ENCODE data around the gene WNT6.

DNA sequence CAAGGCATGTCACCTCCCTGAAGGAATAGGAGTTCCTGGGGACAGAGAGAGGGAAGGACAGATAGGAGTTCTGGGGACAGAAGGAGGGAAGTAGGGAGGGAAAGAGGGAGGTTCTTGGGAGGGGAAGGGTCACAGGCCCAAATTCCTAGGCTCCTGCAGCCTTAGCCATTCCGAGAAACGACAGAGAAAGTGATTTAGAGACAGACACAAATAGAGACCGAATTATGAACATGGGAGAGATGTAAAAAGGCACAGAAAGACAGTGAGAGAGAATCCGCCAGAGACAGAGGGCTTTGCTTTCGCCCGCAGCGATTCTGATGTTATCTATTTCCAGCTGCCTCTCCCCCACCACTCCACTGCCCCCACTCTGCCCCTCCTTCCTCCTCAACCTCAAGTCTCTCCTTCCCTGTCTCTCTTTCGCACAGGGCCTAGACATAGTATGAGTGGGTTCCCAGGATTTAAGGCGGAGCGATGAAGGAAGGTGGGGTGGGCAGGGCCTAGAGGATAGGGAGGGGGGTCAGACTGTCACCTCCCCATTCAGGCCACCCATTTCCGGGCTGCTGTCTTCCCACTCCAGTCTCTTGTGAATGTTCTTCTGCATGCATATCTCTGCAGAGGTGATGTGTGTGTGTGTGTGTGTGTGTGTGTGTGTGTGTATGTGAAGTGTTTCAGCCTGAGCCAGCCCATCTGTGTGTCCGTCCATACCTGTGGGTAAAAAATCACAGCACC lies 3.3 kb upstream of the WNT6 start:
- TF ChIP-seq EZH2 (IDR thresholded peaks at IDR 0.05; ENCODE audit: insufficient read depth, poor library complexity, severe bottlenecking) (no peak), EZH2phosphoT487 (IDR thresholded peaks at IDR 0.05; ENCODE audit: insufficient read depth, low read depth) (no peak)
